Left kidney (tissue), 1 donor: ENCODE data around the gene USP11. TPM values are rescaled to one million over a fixed set of nuclear protein-coding genes. Genes with fewer than 3 reads are reported as not detected.

ENCODE experiments used
- polyA plus RNA-seq: library from polyadenylated mRNA; unstranded; fragments of 120-200 nt; gene quantifications from one replicate; pipeline ENCODE4 v1.2.1, GENCODE V29; 2013; ENCODE audit not compliant: insufficient read length

Gene USP11
- polyA plus RNA-seq, 1 donor: 170 TPM

Other genes starting within 250 kb of the USP11 start
- 42.7 TPM for gene RGN, start 154.6 kb upstream of the USP11 start, polyA plus RNA-seq
- gene NDUFB11, start 88.3 kb upstream of the USP11 start, polyA plus RNA-seq: 80.5 TPM
- 46.4 TPM for gene RBM10, start 87.8 kb upstream of the USP11 start, polyA plus RNA-seq
- 266 TPM for gene UBA1, start 39.2 kb upstream of the USP11 start, polyA plus RNA-seq
- 113 TPM for gene CDK16, start 14.3 kb upstream of the USP11 start, polyA plus RNA-seq
- gene ZNF157, start 137.6 kb downstream of the USP11 start, polyA plus RNA-seq: 1.6 TPM